ENCODE measurements around the gene ADAMTS7. TPM values are rescaled to one million over a fixed set of nuclear protein-coding genes. Genes with fewer than 3 reads are reported as not detected.
"Not testable (repeated sequence)": the region's sequence is repeated elsewhere in the genome, so short reads cannot be mapped to it uniquely, and the experiment has no call there.

Gene ADAMTS7
- polyA plus RNA-seq, 2 of the 4 experiments (the other 2 are of a cell fraction) = 1.5 to 2.9 TPM

DNA sequence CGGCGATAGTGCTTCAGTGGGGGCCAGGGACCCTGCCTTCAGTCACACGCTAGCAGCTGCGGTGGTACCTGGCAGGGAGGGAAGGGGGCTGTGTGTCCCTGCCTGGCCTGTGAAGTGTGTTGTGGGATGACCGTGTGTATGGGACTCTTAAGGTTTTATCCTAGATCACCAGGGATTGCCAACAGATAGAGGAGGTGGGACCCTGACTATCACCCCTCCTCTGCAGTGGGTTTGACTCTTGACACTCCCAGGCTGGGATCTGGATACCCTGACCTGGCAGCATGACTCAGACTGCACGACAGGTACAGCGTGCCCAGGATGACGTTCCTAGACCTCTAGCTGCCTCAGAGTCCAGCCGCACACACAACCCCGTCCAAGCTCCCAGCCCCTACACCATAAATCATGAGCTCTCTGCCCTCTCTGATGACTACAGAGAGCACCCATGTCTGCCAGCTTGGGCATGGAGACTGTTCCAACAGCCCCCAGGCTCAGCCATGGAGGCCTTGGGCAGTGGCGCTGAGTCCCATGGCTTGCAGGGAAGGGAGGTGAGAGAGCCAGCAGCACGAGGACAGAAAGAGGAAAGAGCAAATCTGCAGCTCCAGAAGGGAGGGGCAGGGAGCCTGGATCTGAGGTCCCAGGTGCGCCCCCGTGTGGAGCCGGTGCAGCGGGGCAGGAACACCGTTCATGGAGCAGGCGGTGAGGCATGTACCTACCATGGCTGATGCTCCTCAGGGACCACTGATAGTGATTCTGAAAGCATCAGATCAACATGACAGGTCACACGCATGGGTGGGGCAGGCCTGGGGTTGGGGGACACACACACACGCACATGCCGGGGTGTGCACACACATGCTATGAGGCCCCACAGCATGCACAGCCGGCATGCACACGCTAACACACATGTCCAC, 71.0 kb downstream of the ADAMTS7 start (continued):
- 0 out of 2 replicates have a peak, but pooled peaks have one; percentile 38 for TF ChIP-seq MAZ (IDR thresholded peaks at IDR 0.05; ENCODE audit: borderline replicate concordance, low read depth, low read length)
- no peak for TF ChIP-seq RNF2 (IDR thresholded peaks at IDR 0.05; ENCODE audit: borderline replicate concordance, low read depth)
- TF ChIP-seq ZC3H11A (IDR thresholded peaks at IDR 0.05) = no peak

DNA sequence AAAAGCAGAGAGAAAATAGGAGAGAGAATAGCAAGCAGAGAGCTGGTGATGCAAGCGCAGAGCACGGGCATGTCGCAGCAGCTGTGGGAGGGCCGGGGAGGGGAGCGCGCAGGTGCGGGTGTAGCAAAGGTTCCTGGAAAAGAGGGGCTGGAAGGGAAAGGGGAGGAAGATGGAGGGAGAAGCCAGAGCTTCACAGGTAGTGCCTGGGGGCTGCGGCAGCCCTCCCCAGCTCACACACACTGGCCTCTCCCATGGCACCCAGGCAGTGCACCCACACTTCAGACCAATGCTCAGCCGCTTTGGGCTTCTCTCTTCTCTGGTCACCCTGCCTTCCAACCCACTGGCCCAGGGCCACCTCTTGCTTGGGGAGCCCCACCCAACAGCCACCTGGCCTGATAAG, 72.1 kb downstream of the ADAMTS7 start:
- WGBS (ENCODE audit: missing lambda C conversion rate) = 96% methylated on average over 9 of the region's 9 CpGs
- CTCF ChIA-PET = interaction anchor here (1.1 to 6.0 kb wide), 12 partner anchors 8 to 431 kb away, joined by 3 to 89 read pairs (median 12); partner anchors contain the start of gene CHRNA3

DNA sequence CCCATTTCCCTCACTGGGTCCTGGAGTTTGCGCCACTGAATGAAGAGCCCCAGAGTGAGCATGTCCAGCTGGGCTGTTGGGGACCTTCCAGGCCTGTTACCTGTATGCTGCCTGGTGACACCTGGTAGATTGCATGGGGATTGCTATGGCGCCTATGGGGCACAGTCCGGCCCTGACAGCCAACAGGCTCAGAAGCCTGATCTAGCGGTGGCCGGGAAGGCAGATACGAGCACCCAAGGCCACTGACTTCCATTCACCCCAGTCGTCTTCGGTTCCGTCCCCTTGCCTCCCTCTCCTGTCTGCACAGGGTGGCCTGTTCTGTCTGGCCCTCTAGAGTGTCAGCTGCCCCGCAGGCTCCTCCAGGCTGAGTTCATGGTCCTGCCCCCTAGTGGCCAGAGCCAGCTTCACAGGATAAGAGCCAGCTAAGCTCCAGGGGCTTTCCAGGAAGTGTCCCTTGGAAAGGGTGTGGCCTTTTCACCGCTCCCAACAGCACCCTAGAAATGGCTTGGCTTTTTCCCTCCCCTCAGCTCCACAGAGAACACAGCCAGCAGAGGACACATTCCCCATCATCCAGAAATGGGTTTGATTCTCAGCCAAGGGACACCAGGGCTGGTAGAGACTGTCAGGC, 73.2 kb downstream of the ADAMTS7 start:
- POLR2A ChIA-PET, FAIRE-seq, H3K9me3 ChIP-seq, H3K4me1 ChIP-seq, H3K4me3 ChIP-seq: not testable (repeated sequence)
- peak overlapping the region; percentile 65 to 86 for H3K27ac ChIP-seq
- peak overlapping the region; percentile 63 for H3K4me2 ChIP-seq
- WGBS (ENCODE audit: missing lambda C conversion rate) = 48% methylated on average over 11 of the region's 11 CpGs
- peak; percentile 70 to 82 for ATAC-seq
- CTCF ChIA-PET = interaction anchor here (0.8 to 6.0 kb wide), 12 partner anchors 10 to 780 kb away, joined by 3 to 89 read pairs (median 4); no protein-coding TSS in a partner anchor
- TF ChIP-seq SMC3 (IDR thresholded peaks at IDR 0.05) (0 out of 3 replicates have a peak, but pooled peaks have one; percentile 32), RAD21 (conservative IDR thresholded peaks at IDR 0.05 in 1 of 2, IDR thresholded peaks at IDR 0.05 in 1 of 2) (peak; percentile 22 to 40; a peak in 4 of 5 replicates)
- TF ChIP-seq, protein P1, sequence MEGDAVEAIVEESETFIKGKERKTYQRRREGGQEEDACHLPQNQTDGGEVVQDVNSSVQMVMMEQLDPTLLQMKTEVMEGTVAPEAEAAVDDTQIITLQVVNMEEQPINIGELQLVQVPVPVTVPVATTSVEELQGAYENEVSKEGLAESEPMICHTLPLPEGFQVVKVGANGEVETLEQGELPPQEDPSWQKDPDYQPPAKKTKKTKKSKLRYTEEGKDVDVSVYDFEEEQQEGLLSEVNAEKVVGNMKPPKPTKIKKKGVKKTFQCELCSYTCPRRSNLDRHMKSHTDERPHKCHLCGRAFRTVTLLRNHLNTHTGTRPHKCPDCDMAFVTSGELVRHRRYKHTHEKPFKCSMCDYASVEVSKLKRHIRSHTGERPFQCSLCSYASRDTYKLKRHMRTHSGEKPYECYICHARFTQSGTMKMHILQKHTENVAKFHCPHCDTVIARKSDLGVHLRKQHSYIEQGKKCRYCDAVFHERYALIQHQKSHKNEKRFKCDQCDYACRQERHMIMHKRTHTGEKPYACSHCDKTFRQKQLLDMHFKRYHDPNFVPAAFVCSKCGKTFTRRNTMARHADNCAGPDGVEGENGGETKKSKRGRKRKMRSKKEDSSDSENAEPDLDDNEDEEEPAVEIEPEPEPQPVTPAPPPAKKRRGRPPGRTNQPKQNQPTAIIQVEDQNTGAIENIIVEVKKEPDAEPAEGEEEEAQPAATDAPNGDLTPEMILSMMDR (IDR thresholded peaks at IDR 0.05) = peak; percentile 51
- peak in 1 of 2 experiments; percentile 77 for DNase-seq (ENCODE audit: low read depth in 1 of 2, low spot score in 1 of 2)

More for the DNA sequence above, 72.1 kb downstream of the ADAMTS7 start:
- DNase-seq (ENCODE audit: low read depth in 1 of 2, low spot score in 1 of 2) (no peak), ATAC-seq (no peak), FAIRE-seq (no peak)
- H3K4me1 ChIP-seq = peaks cover 4% of the 10 kb centered on the region
- TF ChIP-seq ZC3H11A (IDR thresholded peaks at IDR 0.05) (no peak), HOXB5 (CRISPR knock-in tag; IDR thresholded peaks at IDR 0.05) (no peak), ZFP36 (IDR thresholded peaks at IDR 0.05; ENCODE audit: borderline replicate concordance, partially characterized antibody) (no peak), PHF8 (IDR thresholded peaks at IDR 0.05; ENCODE audit: borderline replicate concordance, low read depth) (no peak), JUNB (IDR thresholded peaks at IDR 0.05) (no peak), RNF2 (IDR thresholded peaks at IDR 0.05; ENCODE audit: borderline replicate concordance, low read depth) (no peak), FOSL2 (IDR thresholded peaks at IDR 0.05) (no peak), FOSL2 (CRISPR knock-in tag; IDR thresholded peaks at IDR 0.05) (no peak), HEYL (CRISPR knock-in tag; IDR thresholded peaks at IDR 0.05) (no peak), CHD2 (IDR thresholded peaks at IDR 0.05; ENCODE audit: low read length, partially characterized antibody) (no peak), BHLHE40 (IDR thresholded peaks at IDR 0.05; ENCODE audit: low read depth, low read length) (no peak), NR3C1 (IDR thresholded peaks at IDR 0.05) (no peak), KDM1A (IDR thresholded peaks at IDR 0.05; ENCODE audit: low read depth) (no peak), SREBF2 (IDR thresholded peaks at IDR 0.05) (no peak)
- TF ChIP-seq, protein P1 (IDR thresholded peaks at IDR 0.05) = no peak
- TF ChIP-seq, protein P2, sequence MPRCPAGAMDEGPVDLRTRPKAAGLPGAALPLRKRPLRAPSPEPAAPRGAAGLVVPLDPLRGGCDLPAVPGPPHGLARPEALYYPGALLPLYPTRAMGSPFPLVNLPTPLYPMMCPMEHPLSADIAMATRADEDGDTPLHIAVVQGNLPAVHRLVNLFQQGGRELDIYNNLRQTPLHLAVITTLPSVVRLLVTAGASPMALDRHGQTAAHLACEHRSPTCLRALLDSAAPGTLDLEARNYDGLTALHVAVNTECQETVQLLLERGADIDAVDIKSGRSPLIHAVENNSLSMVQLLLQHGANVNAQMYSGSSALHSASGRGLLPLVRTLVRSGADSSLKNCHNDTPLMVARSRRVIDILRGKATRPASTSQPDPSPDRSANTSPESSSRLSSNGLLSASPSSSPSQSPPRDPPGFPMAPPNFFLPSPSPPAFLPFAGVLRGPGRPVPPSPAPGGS (IDR thresholded peaks at IDR 0.05) = no peak
- no peak overlapping the region for H3K4me2 ChIP-seq
- H3K27ac ChIP-seq = peak overlapping the region in 1 of 2 experiments; percentile 47; a peak in 2 of 6 replicates
- H3K4me3 ChIP-seq = no peak overlapping the region
- POLR2A ChIA-PET = interaction anchor here (1.5 kb wide), 1 partner anchor 19 kb away, joined by 5 read pairs; no protein-coding TSS in a partner anchor
- no peaks in the 10 kb centered on the region for H3K9me3 ChIP-seq

All from A549 (cell line).